SK-N-MC (cell line): ENCODE results near the gene CCL28.

Experiments
- EZH2 ChIP-seq: fragments of 200-600 bp; sonication (generic); IDR thresholded peaks from one replicate; pipeline ENCODE4 v1.6.1; 2017; ENCODE audit warnings: antibody characterized with exemption
- FOXP2 ChIP-seq: optimal IDR thresholded peaks from 2 replicates; pipeline ENCODE3; 2011; ENCODE audit warnings: mild to moderate bottlenecking, moderate library complexity; ENCODE audit not compliant: insufficient read depth; ENCODE audit errors: extremely low read length, control extremely low read depth
- POLR2AphosphoS5 ChIP-seq: IDR thresholded peaks from 2 replicates; pipeline ENCODE4 v1.6.1; 2012; ENCODE audit warnings: mild to moderate bottlenecking, low read depth, low read length, borderline replicate concordance

- TF ChIP-seq POLR2AphosphoS5 (no peak), EZH2 (no peak), FOXP2 (no peak)
Measured at GRCh38 chr5:43429016-43429415, 16.8 kb upstream of the CCL28 start.
